ENCODE measurements around the gene XIRP2.

XIRP2 gene

GRCh38 chr2:166897666-166898065 is 9.4 kb downstream of the XIRP2 start:
- Histone ChIP-seq H3K36me3 (replicated peaks; ENCODE audit: low read depth, low read length) (no peaks in the 10 kb centered on the region), H4K20me1 (ENCODE audit: insufficient read depth, low read length) (no peaks in the 10 kb centered on the region), H3K27ac (ENCODE audit: low read length) (no peak overlapping the region), H3K27me3 (ENCODE audit: low read depth, low read length) (no peaks in the 10 kb centered on the region), H3K9ac (ENCODE audit: low read length) (no peak overlapping the region), H2AFZ (ENCODE audit: low read depth, low read length) (no peak overlapping the region), H3K9me3 (ENCODE audit: insufficient read depth, low read length) (no peaks in the 10 kb centered on the region), H3K4me1 (ENCODE audit: low read length) (0 out of 2 replicates have a peak, but pooled peaks cover 3% of the 10 kb centered on the region), H3K79me2 (ENCODE audit: low read length) (no peaks in the 10 kb centered on the region), H3K4me2 (ENCODE audit: low read length) (no peak overlapping the region), H3K4me3 (ENCODE audit: low read length) (no peak overlapping the region)
- no peak for TF ChIP-seq EZH2phosphoT487 (IDR thresholded peaks at IDR 0.05; ENCODE audit: low read depth)
- TF ChIP-seq, protein P1, sequence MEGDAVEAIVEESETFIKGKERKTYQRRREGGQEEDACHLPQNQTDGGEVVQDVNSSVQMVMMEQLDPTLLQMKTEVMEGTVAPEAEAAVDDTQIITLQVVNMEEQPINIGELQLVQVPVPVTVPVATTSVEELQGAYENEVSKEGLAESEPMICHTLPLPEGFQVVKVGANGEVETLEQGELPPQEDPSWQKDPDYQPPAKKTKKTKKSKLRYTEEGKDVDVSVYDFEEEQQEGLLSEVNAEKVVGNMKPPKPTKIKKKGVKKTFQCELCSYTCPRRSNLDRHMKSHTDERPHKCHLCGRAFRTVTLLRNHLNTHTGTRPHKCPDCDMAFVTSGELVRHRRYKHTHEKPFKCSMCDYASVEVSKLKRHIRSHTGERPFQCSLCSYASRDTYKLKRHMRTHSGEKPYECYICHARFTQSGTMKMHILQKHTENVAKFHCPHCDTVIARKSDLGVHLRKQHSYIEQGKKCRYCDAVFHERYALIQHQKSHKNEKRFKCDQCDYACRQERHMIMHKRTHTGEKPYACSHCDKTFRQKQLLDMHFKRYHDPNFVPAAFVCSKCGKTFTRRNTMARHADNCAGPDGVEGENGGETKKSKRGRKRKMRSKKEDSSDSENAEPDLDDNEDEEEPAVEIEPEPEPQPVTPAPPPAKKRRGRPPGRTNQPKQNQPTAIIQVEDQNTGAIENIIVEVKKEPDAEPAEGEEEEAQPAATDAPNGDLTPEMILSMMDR (IDR thresholded peaks at IDR 0.05; ENCODE audit: low read depth, low read length), result no peak

GRCh38 chr2:166899676-166900075 is 11.4 kb downstream of the XIRP2 start:
- H3K36me3 ChIP-seq (replicated peaks; ENCODE audit: low read depth, low read length), result no peaks in the 10 kb centered on the region
- TF ChIP-seq, protein P1 (IDR thresholded peaks at IDR 0.05; ENCODE audit: low read depth, low read length), result no peak
- TF ChIP-seq EZH2phosphoT487 (IDR thresholded peaks at IDR 0.05; ENCODE audit: low read depth), result no peak
- H3K4me3 ChIP-seq (ENCODE audit: low read length), result no peak overlapping the region
- H2AFZ ChIP-seq (ENCODE audit: low read depth, low read length), result no peak overlapping the region
- H3K27me3 ChIP-seq (ENCODE audit: low read depth, low read length), result no peaks in the 10 kb centered on the region
- H3K9me3 ChIP-seq (ENCODE audit: insufficient read depth, low read length), result no peaks in the 10 kb centered on the region
- H3K4me2 ChIP-seq (ENCODE audit: low read length), result no peak overlapping the region
- H3K79me2 ChIP-seq (ENCODE audit: low read length), result no peaks in the 10 kb centered on the region
- H3K4me1 ChIP-seq (ENCODE audit: low read length), result 0 out of 2 replicates have a peak, but pooled peaks cover 3% of the 10 kb centered on the region
- H3K9ac ChIP-seq (ENCODE audit: low read length), result no peak overlapping the region
- H3K27ac ChIP-seq (ENCODE audit: low read length), result no peak overlapping the region
- H4K20me1 ChIP-seq (ENCODE audit: insufficient read depth, low read length), result no peaks in the 10 kb centered on the region

GRCh38 chr2:166900700-166901099 is 12.4 kb downstream of the XIRP2 start:
- Histone ChIP-seq H2AFZ (ENCODE audit: low read depth, low read length) (peak overlapping the region; percentile 55; the same call in 1 of the 2 replicates), H3K27ac (ENCODE audit: low read length) (no peak overlapping the region), H3K4me1 (ENCODE audit: low read length) (0 out of 2 replicates have a peak, but pooled peaks cover 3% of the 10 kb centered on the region), H3K4me2 (ENCODE audit: low read length) (no peak overlapping the region), H3K36me3 (replicated peaks; ENCODE audit: low read depth, low read length) (no peaks in the 10 kb centered on the region), H4K20me1 (ENCODE audit: insufficient read depth, low read length) (no peaks in the 10 kb centered on the region), H3K79me2 (ENCODE audit: low read length) (no peaks in the 10 kb centered on the region), H3K4me3 (ENCODE audit: low read length) (no peak overlapping the region), H3K27me3 (ENCODE audit: low read depth, low read length) (no peaks in the 10 kb centered on the region), H3K9ac (ENCODE audit: low read length) (no peak overlapping the region), H3K9me3 (ENCODE audit: insufficient read depth, low read length) (no peaks in the 10 kb centered on the region)
- TF ChIP-seq, protein P1 (IDR thresholded peaks at IDR 0.05; ENCODE audit: low read depth, low read length), result peak; percentile 80
- TF ChIP-seq EZH2phosphoT487 (IDR thresholded peaks at IDR 0.05; ENCODE audit: low read depth), result no peak

DNA sequence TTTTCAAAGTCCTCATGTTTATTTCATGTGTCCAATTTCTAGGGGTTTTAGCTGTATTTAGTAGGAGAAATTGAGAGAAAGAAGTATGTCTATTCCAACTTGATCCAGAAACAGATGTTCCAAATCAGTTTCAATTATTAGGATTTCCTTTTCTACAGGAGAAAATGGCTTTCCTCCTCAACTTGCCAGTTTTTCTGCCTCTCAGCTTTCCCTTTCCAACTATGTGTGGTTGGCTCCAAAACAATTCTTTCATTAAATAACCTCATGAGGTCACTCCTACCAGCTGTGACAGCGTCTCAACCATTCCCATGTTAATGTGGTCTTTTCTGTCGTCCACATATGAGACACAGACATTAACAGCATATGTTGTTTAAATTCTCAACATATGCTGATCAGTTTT is 13.1 kb downstream of the XIRP2 start:
- H3K27ac ChIP-seq (ENCODE audit: low read length), result no peak overlapping the region
- H3K9ac ChIP-seq (ENCODE audit: low read length), result no peak overlapping the region
- H2AFZ ChIP-seq (ENCODE audit: low read depth, low read length), result 0 out of 2 replicates have a peak overlapping the region, but pooled peaks have one; percentile 55
- no peaks in the 10 kb centered on the region for H3K36me3 ChIP-seq (replicated peaks; ENCODE audit: low read depth, low read length)
- no peaks in the 10 kb centered on the region for H3K27me3 ChIP-seq (ENCODE audit: low read depth, low read length)
- no peak overlapping the region for H3K4me2 ChIP-seq (ENCODE audit: low read length)
- H3K9me3 ChIP-seq (ENCODE audit: insufficient read depth, low read length), result no peaks in the 10 kb centered on the region
- no peaks in the 10 kb centered on the region for H4K20me1 ChIP-seq (ENCODE audit: insufficient read depth, low read length)
- no peak for TF ChIP-seq EZH2phosphoT487 (IDR thresholded peaks at IDR 0.05; ENCODE audit: low read depth)
- TF ChIP-seq, protein P1 (IDR thresholded peaks at IDR 0.05; ENCODE audit: low read depth, low read length), result no peak
- H3K4me3 ChIP-seq (ENCODE audit: low read length), result no peak overlapping the region
- H3K79me2 ChIP-seq (ENCODE audit: low read length), result no peaks in the 10 kb centered on the region
- 0 out of 2 replicates have a peak, but pooled peaks cover 3% of the 10 kb centered on the region for H3K4me1 ChIP-seq (ENCODE audit: low read length)
